D721Med (cell line): ENCODE results near the gene CRTAC1.

Source experiments
- DNase-seq: peaks from one replicate; pipeline ENCODE4 v3.0.0; 2011; ENCODE audit warnings: low spot score; ENCODE audit not compliant: insufficient read length
- FAIRE-seq: peaks from 2 replicates; lab custom pipeline; 2011; peaks lifted over from hg19 to GRCh38; lab: Jason Lieb, UNC
- CTCF ChIP-seq: IDR thresholded peaks from 2 replicates; pipeline ENCODE4 v1.5.1; 2012; ENCODE audit warnings: mild to moderate bottlenecking, control low read depth; ENCODE audit not compliant: insufficient read depth; ENCODE audit errors: missing control alignments

Gene CRTAC1

GRCh38 chr10:97919012-97919411 lies 111.4 kb downstream of the CRTAC1 start:
- DNase-seq (no peak), FAIRE-seq (no peak)
- no peak for TF ChIP-seq CTCF

- FAIRE-seq (no peak), DNase-seq (no peak)
- no peak for TF ChIP-seq CTCF
Observed at GRCh38 chr10:97916586-97916985, 113.8 kb downstream of the CRTAC1 start.

- DNase-seq (no peak), FAIRE-seq (no peak)
- no peak for TF ChIP-seq CTCF
Observed at GRCh38 chr10:97915346-97916131, 114.9 kb downstream of the CRTAC1 start.

- DNase-seq (peak; percentile 67), FAIRE-seq (no peak)
- TF ChIP-seq CTCF, result peak; percentile 87
Observed at GRCh38 chr10:97914837-97915211, 115.6 kb downstream of the CRTAC1 start.

- TF ChIP-seq CTCF, result no peak
- DNase-seq (no peak), FAIRE-seq (no peak)
Observed at GRCh38 chr10:97914171-97914836, 116.1 kb downstream of the CRTAC1 start.

- no peak for DNase-seq
- no peak for FAIRE-seq
- no peak for TF ChIP-seq CTCF
Observed at GRCh38 chr10:97913614-97914013, 116.8 kb downstream of the CRTAC1 start.

- FAIRE-seq (no peak), DNase-seq (no peak)
- no peak for TF ChIP-seq CTCF
Observed at GRCh38 chr10:97913193-97913592, 117.2 kb downstream of the CRTAC1 start.
